Heart left ventricle (tissue), 13 donors: ENCODE measurements around the gene BLOC1S6.

Source experiments
- POLR2A ChIP-seq, 2 donors: fragments of 450-650 bp; IDR thresholded peaks; one replicate each; pipeline ENCODE4 v1.6.1; 2017; ENCODE audit warnings: antibody characterized with exemption in 2 of 2, mild to moderate bottlenecking in 2 of 2, moderate library complexity in 2 of 2
- TF ChIP-seq, protein P1 (sequence below), 12 donors: fragments of 200-600 bp; sonication (generic) in 4 of 12; IDR thresholded peaks; one replicate each; pipeline versions ENCODE4 v1.5.0 to v1.8.0; 2018 to 2022; ENCODE audit warnings: antibody characterized with exemption in 12 of 12, mild to moderate bottlenecking in 5 of 12
- donor health status: ischemic (EF 13 %, LVEDD 7.1; RV severe dilation, severe dysfunction).
- donor health status: DM: no; HTN: yes; CAD: no.
- donor health status: DM: no; HTN: no; CAD: no.
- donor health status: ischemic (EF 25% LVEDD 6.9; RV normal size, moderate dysfunction).
- donor health status: ischemic (EF 25% LVEDD 5.7; RV mildly dilated, moderate dysfunction).
- donor health status: ischemic (EF 35%, LVEDD 5.7; RV mildly dilated, moderate dysfunction).
- donor health status: nonischemic (EF 11% LVEDD 7.7; RV severe dilation, severe dysfunction).
- donor health status: DM: yes; HTN: yes; CAD: no.
- donor health status: PGD.
- donor health status: ischemic (EF 29% LVEDD 5.4; RV normal size, mild dysfunction).
- donor health status: nonischemic (EF 23%, LVEDD 6.1; RV moderate dilation, normal function).

DNA sequence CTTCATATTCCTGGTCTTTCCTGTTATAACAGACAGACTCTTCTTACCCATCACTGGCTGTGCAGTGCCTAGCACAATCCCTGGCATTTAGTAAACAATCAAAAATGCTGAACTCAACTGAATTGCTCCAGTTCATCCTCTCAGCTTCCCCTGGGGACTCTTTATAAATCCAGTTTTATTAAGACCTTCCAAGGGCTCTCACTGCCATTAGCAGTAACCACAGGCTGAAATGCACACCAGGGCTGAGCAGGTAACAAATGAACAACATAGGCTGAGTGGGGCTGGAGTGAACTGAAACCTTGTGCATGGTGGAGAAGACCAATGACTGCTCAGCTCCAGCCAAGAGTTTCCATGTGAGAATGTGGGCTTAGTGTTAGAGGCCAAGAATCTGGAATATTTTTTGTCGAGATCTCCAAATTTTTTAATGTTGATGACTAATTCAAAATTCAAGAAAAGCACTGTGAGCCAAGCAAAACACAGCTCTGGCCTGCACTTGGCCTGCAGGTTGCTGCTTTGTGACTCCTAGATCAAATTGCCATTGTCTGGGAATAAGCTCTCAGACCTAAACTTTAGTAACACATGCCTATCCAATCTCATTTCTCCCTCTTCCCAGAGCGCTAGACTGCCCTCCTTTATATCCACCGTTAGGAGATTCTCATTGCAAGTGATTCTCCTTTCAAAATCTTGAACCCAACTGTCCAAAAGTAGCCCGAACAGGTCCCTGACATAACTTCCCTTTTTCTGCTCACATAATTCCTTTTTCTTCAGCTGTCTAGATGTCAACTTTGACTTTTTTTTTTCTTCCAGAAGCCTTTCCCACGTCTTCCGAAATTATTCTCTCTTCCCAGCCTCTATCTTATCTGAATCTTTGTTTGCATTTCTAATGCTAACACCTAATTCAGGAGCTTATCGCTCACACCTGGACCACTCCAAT is 55.1 kb downstream of the BLOC1S6 start:
- TF ChIP-seq, protein P1, sequence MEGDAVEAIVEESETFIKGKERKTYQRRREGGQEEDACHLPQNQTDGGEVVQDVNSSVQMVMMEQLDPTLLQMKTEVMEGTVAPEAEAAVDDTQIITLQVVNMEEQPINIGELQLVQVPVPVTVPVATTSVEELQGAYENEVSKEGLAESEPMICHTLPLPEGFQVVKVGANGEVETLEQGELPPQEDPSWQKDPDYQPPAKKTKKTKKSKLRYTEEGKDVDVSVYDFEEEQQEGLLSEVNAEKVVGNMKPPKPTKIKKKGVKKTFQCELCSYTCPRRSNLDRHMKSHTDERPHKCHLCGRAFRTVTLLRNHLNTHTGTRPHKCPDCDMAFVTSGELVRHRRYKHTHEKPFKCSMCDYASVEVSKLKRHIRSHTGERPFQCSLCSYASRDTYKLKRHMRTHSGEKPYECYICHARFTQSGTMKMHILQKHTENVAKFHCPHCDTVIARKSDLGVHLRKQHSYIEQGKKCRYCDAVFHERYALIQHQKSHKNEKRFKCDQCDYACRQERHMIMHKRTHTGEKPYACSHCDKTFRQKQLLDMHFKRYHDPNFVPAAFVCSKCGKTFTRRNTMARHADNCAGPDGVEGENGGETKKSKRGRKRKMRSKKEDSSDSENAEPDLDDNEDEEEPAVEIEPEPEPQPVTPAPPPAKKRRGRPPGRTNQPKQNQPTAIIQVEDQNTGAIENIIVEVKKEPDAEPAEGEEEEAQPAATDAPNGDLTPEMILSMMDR (IDR thresholded peaks at IDR 0.05) = no peak
- TF ChIP-seq POLR2A (IDR thresholded peaks at IDR 0.05) = no peak
